GM19043 (cell line): ENCODE data around the gene ENTPD1.
"Not testable (repeated sequence)": the region's sequence is repeated elsewhere in the genome, so short reads cannot be mapped to it uniquely, and the experiment has no call there.

Experiments
- ATAC-seq: cut with Tn5 transposase; IDR thresholded peaks from one replicate; pipeline ENCODE4 v1.9.1; 2021; ENCODE audit warnings: low read depth; ENCODE audit not compliant: unreplicated experiment

The ENTPD1 gene

GRCh38 chr10:95758351-95759025, 2.5 kb downstream of the ENTPD1 start:
- peak; percentile 42 for ATAC-seq

- ATAC-seq, result no peak
Observed at GRCh38 chr10:95759233-95759826, 3.4 kb downstream of the ENTPD1 start.

GRCh38 chr10:95761939-95762492, 6.1 kb downstream of the ENTPD1 start:
- ATAC-seq, result no peak

- ATAC-seq, result peak; percentile 90
Observed at GRCh38 chr10:95767884-95768556, 12.1 kb downstream of the ENTPD1 start.

GRCh38 chr10:95770084-95770720, 14.2 kb downstream of the ENTPD1 start:
- ATAC-seq, result no peak

GRCh38 chr10:95773454-95773853, 17.5 kb downstream of the ENTPD1 start:
- not testable (repeated sequence) for ATAC-seq

GRCh38 chr10:95777638-95778037, 21.7 kb downstream of the ENTPD1 start:
- ATAC-seq, result not testable (repeated sequence)

- no peak for ATAC-seq
Observed at GRCh38 chr10:95782318-95782717, 26.4 kb downstream of the ENTPD1 start.

- ATAC-seq, result peak; percentile 62
Observed at GRCh38 chr10:95783741-95784140, 27.8 kb downstream of the ENTPD1 start.

GRCh38 chr10:95784279-95784913, 28.4 kb downstream of the ENTPD1 start:
- ATAC-seq, result peak; percentile 19

GRCh38 chr10:95785317-95785716, 29.4 kb downstream of the ENTPD1 start:
- ATAC-seq, result peak; percentile 41

- ATAC-seq, result no peak
Observed at GRCh38 chr10:95785942-95786669, 30.1 kb downstream of the ENTPD1 start.

- ATAC-seq, result no peak
Observed at GRCh38 chr10:95787447-95787846, 31.5 kb downstream of the ENTPD1 start.

GRCh38 chr10:95788830-95789229, 32.9 kb downstream of the ENTPD1 start:
- ATAC-seq, result no peak

GRCh38 chr10:95789902-95790301, 33.9 kb downstream of the ENTPD1 start:
- ATAC-seq, result no peak

- peak; percentile 42 for ATAC-seq
Observed at GRCh38 chr10:95790982-95791381, 35.0 kb downstream of the ENTPD1 start.

GRCh38 chr10:95791425-95791979, 35.5 kb downstream of the ENTPD1 start:
- no peak for ATAC-seq

- ATAC-seq, result no peak
Observed at GRCh38 chr10:95792211-95792780, 36.3 kb downstream of the ENTPD1 start.

- no peak for ATAC-seq
Observed at GRCh38 chr10:95792874-95793285, 36.9 kb downstream of the ENTPD1 start.
